Measurements from ENCODE around the gene PCDH15. TPM values are rescaled to one million over a fixed set of nuclear protein-coding genes. Genes with fewer than 3 reads are reported as not detected.

The PCDH15 gene
- total RNA-seq, 2 donors from 2014 or later: 0.19 to 0.51 TPM

- no peak for DNase-seq (ENCODE audit: low spot score)
- TF ChIP-seq CTCF (IDR thresholded peaks at IDR 0.05): no peak
- no peaks in the 10 kb centered on the region for H3K36me3 ChIP-seq
- no peak overlapping the region for H3K27ac ChIP-seq
- no peaks in the 10 kb centered on the region for H3K27me3 ChIP-seq
- no peaks in the 10 kb centered on the region for H3K4me1 ChIP-seq
- H3K9me3 ChIP-seq: no peaks in the 10 kb centered on the region
- no peak overlapping the region for H3K4me3 ChIP-seq
These were observed 428.9 kb downstream of the PCDH15 start for GRCh38 chr10:54372179-54372578.

DNA sequence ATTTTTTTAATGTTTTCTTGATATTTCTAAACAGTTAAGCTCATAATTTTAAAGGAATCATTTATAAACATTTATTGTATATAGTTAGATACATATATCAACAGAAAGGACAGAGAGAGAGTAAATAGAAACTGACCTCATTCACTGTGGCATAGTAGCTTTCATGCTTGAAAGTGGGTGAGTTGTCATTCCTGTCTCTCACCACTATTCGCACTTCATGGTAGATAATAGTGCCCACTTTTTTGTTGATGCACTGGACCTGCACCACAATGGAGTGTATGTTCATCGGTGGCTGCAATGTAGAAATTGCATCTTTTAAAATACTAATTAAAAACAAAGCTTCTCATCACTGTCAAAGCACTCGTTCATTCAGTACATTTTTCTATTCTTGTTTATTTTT, 432.0 kb downstream of the PCDH15 start:
- no peak for DNase-seq (ENCODE audit: low spot score)
- H3K36me3 ChIP-seq: no peaks in the 10 kb centered on the region
- no peaks in the 10 kb centered on the region for H3K9me3 ChIP-seq
- no peaks in the 10 kb centered on the region for H3K4me1 ChIP-seq
- H3K4me3 ChIP-seq: no peak overlapping the region
- TF ChIP-seq CTCF (IDR thresholded peaks at IDR 0.05): no peak
- no peak overlapping the region for H3K27ac ChIP-seq
- no peaks in the 10 kb centered on the region for H3K27me3 ChIP-seq

DNA sequence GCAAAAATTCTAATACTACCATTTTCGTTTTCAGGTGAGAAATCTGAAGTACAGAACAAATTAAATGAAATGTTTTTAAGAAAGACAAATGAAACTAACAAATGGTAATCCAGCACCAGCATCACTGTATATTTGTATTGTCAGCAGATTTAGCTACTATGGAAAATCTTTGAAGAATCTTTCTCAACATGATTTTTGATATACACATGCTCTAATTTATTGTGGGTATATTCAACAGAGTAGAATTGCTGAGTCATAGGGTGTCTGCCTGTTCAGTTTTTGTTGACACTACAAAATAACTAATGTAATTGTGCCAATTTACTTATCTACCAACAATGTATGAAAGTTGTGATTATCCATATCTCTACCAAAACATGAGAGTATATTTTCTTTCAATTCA, 437.6 kb downstream of the PCDH15 start:
- no peak for TF ChIP-seq CTCF (IDR thresholded peaks at IDR 0.05)
- Histone ChIP-seq H3K36me3 (no peaks in the 10 kb centered on the region), H3K27me3 (no peaks in the 10 kb centered on the region), H3K9me3 (peaks cover 0 to 3% of the 10 kb centered on the region in 2 donors), H3K4me1 (no peaks in the 10 kb centered on the region), H3K27ac (no peak overlapping the region), H3K4me3 (no peak overlapping the region)
- DNase-seq (ENCODE audit: low spot score): no peak

- no peak for TF ChIP-seq CTCF (IDR thresholded peaks at IDR 0.05)
- Histone ChIP-seq H3K27me3 (no peaks in the 10 kb centered on the region), H3K4me3 (no peak overlapping the region), H3K4me1 (no peaks in the 10 kb centered on the region), H3K9me3 (peaks cover 0 to 4% of the 10 kb centered on the region in 2 donors), H3K27ac (no peak overlapping the region), H3K36me3 (no peaks in the 10 kb centered on the region)
- DNase-seq (ENCODE audit: low spot score): no peak
These were observed 459.0 kb downstream of the PCDH15 start for GRCh38 chr10:54342058-54342457.

DNA sequence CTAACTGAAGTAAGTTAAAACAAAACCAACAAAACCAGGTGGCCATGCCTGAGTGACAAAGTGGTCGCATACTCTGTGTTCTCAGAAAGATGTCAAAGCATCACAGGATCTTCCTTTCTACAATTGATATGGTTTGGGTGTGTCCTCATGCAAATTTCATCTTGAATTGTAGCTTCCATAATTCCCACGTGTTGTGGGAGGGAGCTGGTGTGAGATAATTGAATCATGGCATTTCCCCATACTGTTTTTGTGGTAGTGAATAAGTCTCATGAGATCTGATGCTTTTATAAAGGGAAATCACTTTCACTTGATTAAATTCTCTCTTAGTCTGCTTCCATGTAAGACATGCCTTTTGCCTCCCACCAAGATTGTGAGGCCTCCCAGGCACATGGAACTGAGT, 465.7 kb downstream of the PCDH15 start:
- Histone ChIP-seq H3K36me3 (no peaks in the 10 kb centered on the region), H3K27me3 (no peaks in the 10 kb centered on the region), H3K9me3 (no peaks in the 10 kb centered on the region), H3K4me1 (no peaks in the 10 kb centered on the region), H3K27ac (no peak overlapping the region), H3K4me3 (no peak overlapping the region)
- no peak for DNase-seq (ENCODE audit: low spot score)
- no peak for TF ChIP-seq CTCF (IDR thresholded peaks at IDR 0.05)

DNA sequence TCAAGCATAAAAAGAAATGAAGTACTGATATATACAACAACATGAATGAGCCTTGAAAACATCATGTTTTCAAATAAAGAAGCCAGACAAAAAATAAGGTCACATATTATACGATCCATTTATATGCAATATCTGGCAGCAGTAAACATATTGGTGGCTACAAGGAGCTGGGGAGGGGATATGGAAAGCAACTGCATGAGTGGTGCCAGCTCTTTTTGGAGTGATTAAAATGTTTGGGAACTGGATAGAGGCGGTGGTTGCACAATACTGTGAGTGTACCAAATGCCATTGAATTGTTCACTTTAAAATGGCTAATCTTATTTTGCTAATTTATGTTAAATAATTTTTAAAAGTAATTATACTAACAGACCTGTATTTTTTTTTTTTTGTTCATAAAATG, 481.7 kb downstream of the PCDH15 start:
- Histone ChIP-seq H3K4me1 (no peaks in the 10 kb centered on the region), H3K9me3 (peaks cover 0 to 3% of the 10 kb centered on the region in 2 donors), H3K27me3 (no peaks in the 10 kb centered on the region), H3K4me3 (no peak overlapping the region), H3K36me3 (no peaks in the 10 kb centered on the region), H3K27ac (no peak overlapping the region)
- TF ChIP-seq CTCF (IDR thresholded peaks at IDR 0.05): no peak
- DNase-seq (ENCODE audit: low spot score): no peak
